ENCODE results near the gene TSPAN19.

DNA sequence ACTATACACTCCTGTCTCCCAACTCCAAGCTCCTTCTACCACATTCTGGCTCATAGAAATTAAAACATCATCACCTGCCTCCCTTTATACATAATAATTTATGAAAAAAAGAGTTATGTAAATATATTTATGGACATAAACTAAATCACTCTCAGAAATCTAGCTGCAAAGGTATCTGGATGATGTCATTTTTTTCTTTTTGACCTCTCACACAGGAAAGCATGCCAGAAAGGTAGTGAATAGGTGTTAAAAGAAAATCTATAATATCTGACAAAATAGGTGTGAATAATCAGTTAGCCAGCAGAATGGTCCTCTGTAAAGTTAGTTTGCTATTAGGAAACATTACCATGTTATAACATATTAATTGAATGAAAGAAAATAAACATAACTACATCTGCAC lies 7.8 kb upstream of the TSPAN19 start:
- TF ChIP-seq POLR2AphosphoS5 (IDR thresholded peaks at IDR 0.05), result no peak
- TF ChIP-seq POLR2A (IDR thresholded peaks at IDR 0.05), result no peak
- TF ChIP-seq, protein P1, sequence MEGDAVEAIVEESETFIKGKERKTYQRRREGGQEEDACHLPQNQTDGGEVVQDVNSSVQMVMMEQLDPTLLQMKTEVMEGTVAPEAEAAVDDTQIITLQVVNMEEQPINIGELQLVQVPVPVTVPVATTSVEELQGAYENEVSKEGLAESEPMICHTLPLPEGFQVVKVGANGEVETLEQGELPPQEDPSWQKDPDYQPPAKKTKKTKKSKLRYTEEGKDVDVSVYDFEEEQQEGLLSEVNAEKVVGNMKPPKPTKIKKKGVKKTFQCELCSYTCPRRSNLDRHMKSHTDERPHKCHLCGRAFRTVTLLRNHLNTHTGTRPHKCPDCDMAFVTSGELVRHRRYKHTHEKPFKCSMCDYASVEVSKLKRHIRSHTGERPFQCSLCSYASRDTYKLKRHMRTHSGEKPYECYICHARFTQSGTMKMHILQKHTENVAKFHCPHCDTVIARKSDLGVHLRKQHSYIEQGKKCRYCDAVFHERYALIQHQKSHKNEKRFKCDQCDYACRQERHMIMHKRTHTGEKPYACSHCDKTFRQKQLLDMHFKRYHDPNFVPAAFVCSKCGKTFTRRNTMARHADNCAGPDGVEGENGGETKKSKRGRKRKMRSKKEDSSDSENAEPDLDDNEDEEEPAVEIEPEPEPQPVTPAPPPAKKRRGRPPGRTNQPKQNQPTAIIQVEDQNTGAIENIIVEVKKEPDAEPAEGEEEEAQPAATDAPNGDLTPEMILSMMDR (IDR thresholded peaks at IDR 0.05), result no peak
